GM12891 (cell line): Measurements from ENCODE around the gene CLDN1.

ENCODE experiments used
- PAX5 ChIP-seq: IDR thresholded peaks from 2 replicates; pipeline ENCODE4 v1.6.1; 2011; ENCODE audit warnings: low read length, moderate library complexity, mild to moderate bottlenecking; ENCODE audit not compliant: insufficient read depth, severe bottlenecking
- POLR2A ChIP-seq: IDR thresholded peaks from 2 replicates; pipeline ENCODE4 v1.6.1; 2011; ENCODE audit warnings: low read depth, low read length, control low read depth
- POLR2AphosphoS5 ChIP-seq: IDR thresholded peaks from 2 replicates; pipeline ENCODE4 v1.6.1; 2011; ENCODE audit warnings: low read depth, low read length, control low read depth
- POU2F2 ChIP-seq: IDR thresholded peaks from 2 replicates; pipeline ENCODE4 v1.6.1; 2011; ENCODE audit warnings: low read depth, mild to moderate bottlenecking, control low read depth, low read length, moderate library complexity
- SPI1 ChIP-seq: IDR thresholded peaks from 2 replicates; pipeline ENCODE4 v1.6.1; 2011; ENCODE audit warnings: low read depth, low read length, control low read depth
- TAF1 ChIP-seq: IDR thresholded peaks from 2 replicates; pipeline ENCODE4 v1.6.1; 2011; ENCODE audit warnings: low read depth, low read length, control low read depth

GRCh38 chr3:190368881-190369280, 46.6 kb upstream of the CLDN1 start:
- no peak for TF ChIP-seq POLR2A
- TF ChIP-seq POLR2AphosphoS5, result no peak
- no peak for TF ChIP-seq TAF1
- no peak for TF ChIP-seq SPI1
- no peak for TF ChIP-seq PAX5
- TF ChIP-seq POU2F2, result no peak
